Measurements from ENCODE around the gene MAD1L1.
"Not testable (repeated sequence)": the region's sequence is repeated elsewhere in the genome, so short reads cannot be mapped to it uniquely, and the experiment has no call there.

Gene MAD1L1

DNA sequence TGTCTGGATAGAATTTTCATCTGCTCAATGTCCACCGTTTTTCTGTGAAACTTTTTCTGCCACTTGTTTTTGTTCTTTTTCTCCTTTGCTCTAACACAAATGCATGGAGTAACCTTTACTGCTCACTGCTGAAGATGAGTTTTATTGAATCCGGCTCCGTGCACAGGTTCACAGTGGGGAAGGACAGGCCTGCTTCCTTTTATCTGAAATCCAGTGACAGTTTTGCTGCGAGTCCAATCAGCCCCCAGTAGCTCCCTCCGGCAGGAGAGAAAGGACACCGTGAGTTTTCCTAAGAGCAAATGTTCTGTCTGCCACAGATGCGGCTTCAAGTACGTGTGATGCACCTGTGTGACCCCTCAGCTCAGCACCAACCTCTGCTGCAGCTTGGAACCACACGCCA is 246.8 kb downstream of the MAD1L1 start:
- no peak for DNase-seq (ENCODE audit: low read depth)

DNA sequence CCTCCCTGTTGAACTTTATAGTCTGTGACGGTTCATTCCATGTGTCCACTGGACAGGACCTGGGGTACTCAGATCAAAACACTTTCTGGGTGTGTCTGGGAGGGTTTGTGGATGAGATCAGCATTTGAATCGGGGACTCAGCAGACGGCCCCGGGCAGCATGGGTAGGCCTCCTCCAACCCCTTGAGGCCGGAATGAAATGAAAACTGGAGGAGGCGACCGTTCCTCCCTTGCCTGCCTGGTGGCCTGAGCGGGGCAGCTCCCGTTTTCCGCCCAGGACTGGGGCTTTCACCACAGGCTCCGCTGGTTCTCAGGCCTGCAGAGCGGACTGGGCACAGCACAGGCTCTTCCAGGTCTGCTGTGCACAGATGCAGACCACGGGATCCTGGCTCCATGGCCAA is 247.7 kb downstream of the MAD1L1 start:
- no peak for DNase-seq (ENCODE audit: low read depth)

DNA sequence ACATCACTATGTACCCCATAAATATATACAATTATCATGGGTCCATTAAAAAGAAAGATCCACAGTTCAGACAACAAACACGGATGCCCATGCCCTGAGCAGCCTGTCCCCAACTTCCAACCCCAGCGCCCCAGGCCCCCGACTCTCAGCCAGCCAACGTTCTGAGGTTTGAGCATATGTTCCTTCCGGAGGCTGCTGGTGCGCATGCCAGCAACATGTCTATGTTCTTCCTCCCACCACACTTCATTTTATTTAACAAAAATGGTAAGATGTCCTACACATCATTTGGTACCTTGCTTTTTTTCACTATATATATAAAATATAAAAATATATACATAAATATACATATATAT is 250.9 kb downstream of the MAD1L1 start:
- no peak for DNase-seq (ENCODE audit: low read depth)

GRCh38 chr7:1981201-1981877 is 251.4 kb downstream of the MAD1L1 start:
- no peak for DNase-seq (ENCODE audit: low read depth)

GRCh38 chr7:1979591-1980560 is 252.9 kb downstream of the MAD1L1 start:
- DNase-seq (ENCODE audit: low read depth), result no peak

DNA sequence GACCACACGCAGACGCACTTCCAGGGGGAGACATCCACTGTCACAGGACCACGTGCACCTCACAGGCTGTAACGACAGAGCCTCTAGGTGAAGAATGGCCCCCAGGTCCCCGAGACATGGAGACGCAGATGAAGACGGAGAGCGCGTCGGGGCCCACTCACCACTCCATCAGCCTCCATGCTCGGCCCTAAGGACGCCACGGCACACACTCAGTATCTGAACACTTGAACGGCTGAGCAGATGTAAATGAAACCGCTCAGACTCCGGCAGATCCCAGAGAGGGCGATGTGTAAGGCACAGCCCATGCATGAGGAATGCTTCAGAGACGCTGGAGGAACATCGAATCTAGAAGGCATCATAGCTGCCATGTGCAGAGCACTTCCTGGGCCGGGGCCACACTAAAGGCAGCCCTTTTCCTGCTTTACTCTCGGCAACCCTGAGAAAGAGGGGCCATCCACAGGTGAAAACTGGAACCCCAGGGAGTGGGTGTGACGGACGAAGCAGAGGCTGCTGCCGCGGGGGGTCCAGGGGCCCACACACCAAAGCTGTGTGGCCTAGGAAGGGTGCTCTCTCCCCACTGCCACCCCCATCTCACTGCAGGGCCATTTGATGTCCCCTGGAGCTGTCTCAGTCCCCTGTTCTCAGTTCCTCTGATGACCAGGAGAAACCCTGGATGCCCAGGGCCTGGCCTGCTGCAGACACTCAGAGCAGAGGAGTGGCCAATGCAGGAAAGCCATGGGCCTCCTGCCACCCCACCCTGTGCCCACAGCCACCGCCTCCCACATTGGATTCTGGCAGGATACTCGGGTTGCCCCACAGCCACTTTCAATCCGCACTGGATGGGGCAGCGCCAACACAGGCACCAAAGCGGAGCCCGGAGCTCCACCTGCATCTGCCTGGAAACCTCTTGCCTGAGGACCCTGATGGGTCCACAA is 253.8 kb downstream of the MAD1L1 start:
- no peak for DNase-seq (ENCODE audit: low read depth)

DNA sequence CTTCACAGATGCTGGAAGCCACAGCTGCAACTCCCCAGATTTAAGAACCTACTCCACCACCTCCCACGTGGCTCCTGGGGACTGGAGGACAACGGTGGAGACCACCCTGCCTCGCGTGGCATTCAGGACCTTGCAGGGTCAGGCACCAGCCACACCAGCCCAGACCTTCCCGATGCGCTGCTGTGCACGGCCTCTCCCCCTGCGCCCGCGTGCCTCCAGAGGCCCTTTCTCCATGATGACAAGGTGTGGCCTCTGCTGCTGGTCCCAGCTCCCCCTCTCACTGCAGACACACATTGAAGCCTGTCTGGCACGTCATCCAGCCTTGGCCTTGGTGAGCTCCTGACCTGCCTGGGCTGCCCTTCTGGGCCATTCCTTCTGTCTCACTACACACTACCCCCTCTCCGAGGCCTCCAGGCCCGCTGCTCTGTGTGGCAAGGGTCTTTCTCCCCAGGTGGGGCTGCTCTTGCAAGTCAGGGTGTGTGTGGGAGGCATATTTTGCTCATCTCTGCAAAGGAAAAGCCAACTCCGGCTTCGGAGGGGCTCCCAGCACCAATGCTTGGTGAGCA is 254.8 kb downstream of the MAD1L1 start:
- no peak for DNase-seq (ENCODE audit: low read depth)

GRCh38 chr7:1977059-1977875 is 255.5 kb downstream of the MAD1L1 start:
- no peak for DNase-seq (ENCODE audit: low read depth)

- not testable (repeated sequence) for DNase-seq (ENCODE audit: low read depth)
Measured at GRCh38 chr7:1976521-1976920, 256.2 kb downstream of the MAD1L1 start.

GRCh38 chr7:1975581-1975980 is 257.2 kb downstream of the MAD1L1 start:
- no peak for DNase-seq (ENCODE audit: low read depth)

DNA sequence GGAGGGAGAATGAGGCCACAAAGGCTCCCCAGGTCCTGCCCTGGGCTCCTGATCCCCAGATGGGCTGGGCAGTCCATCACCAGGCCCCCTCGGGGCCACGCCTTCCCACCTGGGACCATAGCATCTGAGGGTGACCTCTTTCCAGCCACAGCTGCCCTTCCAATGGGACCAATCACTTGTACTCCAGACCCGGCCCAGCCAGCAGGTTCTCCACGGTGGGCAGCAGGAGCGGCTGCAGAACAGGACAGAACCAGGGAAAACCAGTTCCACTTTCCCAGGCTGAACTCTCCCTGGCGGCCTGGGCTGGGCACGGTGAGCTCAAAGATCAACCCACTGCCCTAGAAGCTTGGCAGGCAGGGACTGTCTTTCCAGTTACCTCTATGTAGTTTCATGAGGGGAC is 257.6 kb downstream of the MAD1L1 start:
- no peak for DNase-seq (ENCODE audit: low read depth)

DNA sequence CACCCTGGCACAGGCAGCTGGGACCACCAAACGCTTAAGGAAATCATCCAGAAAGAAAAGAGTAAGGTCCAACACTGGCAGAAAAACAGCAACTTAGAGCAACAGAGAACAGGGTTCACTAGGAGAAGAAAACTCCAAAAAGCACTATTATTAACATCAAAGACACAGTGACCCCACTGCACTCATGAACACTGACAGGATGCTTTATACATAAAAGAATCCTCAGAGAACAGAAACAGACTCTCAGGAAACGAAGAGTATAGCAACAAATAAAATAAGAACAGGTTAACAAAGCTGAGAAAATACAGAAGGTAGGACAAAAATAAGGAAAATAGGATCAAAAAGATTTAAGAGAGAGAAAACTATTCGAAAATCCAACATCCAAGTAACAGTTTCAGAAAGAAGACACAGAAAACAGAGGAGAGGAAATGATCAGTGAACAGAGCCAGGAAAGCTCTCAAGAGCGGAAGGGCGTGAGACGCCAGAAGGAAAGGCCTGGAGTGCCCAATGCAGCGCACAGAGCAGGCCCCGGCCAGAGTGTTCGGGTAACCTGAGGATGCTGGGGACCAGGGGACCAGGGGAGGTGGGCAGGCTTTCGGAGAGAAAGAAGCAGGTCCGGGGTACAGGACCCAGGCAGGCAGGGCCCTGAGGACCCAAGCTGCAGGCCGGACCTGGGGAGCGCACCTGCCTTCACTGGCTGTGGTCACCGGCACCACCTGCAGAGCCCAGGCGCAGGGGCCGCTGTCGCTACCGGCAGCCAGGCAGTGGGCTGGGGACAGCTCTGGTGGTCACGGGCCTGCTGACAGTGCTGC is 258.2 kb downstream of the MAD1L1 start:
- DNase-seq (ENCODE audit: low read depth), result no peak

DNA sequence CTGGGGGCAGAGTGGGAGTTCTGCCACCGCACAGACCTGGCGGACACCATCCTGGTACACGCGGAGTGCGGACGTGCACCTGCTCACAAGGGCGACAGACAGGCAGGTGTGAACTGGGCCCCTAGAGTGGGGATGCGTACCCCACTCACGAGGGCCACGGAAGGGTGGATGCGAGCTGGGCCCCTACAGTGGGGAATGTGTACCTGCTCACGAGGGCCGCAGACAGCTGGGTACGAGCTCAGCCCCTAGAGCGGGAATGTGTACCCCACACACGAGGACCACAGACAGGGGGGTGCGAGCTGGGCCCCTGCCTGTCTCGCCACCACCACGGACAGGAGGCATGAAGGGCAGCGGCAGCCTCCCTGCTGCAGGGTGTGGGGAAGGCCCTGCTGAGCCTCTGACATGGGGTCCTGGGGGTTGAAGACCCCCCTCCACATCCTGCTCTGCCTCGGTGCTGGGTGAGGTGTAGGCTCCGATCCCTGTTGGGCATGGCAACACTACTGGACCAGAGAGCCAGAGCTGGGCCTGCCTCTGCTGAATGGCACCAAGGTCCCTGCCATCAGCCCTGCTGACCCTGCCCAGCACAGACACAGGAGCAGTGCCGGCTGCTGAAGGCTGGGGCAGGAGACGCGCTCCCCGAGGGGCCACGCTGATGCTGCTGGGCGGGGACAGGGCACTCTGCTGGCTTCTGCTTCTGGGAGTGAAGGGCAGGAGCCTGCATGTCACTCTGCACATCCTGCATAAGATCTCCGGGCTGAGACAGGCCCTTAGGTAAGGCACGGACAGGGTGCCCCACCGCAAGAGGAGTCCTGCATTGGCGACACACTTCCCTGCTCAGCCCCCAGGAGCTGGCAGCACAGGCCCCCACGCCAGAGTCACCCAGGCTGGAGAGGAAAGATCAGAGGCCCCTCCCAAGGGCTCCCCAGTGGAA is 259.2 kb downstream of the MAD1L1 start:
- no peak for DNase-seq (ENCODE audit: low read depth)

DNA sequence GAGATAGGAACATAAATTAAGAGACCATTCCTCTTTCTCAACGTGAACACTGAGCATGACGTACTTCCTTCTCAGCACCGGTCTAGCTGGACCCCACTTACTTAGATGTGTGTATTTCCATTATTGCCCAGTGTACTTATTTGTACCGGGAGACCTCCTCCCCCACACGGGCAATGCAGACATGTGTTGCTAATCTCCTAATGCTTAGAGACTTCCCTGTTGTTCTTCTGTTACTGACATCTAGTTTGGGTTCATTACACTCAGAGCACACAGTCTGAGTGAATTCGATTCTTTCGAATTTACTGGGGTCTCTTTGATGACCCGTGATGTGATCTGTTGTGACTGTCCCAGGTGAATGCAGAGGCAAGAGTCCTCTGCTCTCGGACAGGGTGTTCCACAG is 260.0 kb downstream of the MAD1L1 start:
- no peak for DNase-seq (ENCODE audit: low read depth)

GRCh38 chr7:1971946-1972654 is 260.6 kb downstream of the MAD1L1 start:
- DNase-seq (ENCODE audit: low read depth), result no peak

DNA sequence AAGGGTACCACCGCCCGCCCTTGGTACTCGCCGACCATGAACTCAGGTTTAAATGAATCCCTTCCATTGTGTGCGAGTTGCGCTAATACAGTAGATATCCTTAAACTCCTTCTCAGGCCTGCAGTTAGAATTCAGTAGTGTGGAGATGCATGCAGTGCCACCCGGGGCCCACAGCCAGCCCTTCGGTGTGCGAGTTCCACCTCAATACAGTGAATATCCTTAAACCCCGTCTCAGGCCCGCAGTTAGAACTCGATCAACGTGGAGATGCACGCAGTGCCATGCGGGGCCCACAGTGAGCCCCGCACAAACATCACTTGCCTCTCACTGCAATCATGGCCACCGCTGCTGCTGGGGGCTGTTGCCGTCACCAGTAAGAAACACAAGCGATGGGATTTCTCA is 261.9 kb downstream of the MAD1L1 start:
- no peak for DNase-seq (ENCODE audit: low read depth)

GRCh38 chr7:1970285-1970660 is 262.5 kb downstream of the MAD1L1 start:
- not testable (repeated sequence) for DNase-seq (ENCODE audit: low read depth)

DNA sequence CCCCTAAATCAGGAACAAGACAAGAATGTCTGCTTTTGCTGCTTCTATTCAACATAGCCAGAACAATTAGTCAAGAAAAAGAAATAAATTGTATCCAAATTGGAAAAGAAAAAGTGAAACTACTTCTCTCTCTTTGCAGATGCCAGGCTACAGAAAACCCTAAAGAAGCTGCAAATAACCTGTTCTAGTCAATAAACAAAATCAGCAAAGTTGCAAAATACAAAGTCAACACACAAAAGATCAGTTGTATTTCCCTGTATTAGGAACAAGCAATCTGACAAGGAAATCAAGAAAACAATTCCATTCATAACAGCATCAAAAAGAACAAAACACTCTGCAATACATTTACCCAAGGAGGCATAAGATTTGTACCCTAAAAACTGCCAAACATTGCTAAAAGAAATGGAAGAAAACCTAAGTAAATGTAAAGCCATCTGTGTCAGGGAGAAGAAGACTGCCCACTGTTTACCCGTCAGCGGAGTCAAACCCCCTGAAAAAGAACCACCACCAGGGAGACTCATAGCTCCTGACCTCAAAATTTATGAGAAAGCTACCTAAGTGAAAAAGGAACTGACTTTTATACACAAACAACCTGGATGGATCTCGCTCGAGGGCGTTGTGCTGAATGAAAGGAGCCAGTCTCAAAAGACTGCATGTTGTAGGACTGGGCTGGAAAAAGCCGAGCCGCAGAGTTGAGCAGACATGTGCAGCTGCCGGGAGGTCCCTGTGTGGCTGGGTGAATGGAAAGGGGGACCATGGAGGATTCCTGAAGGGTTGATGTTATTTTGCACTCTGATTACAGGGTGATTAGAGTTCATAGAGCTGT is 263.1 kb downstream of the MAD1L1 start:
- DNase-seq (ENCODE audit: low read depth), result no peak
